ENCODE results near the gene ENAH.
"Not testable (repeated sequence)": the region's sequence is repeated elsewhere in the genome, so short reads cannot be mapped to it uniquely, and the experiment has no call there.

ENAH gene

GRCh38 chr1:225644666-225645065 lies 8.3 kb downstream of the ENAH start:
- FAIRE-seq: no peak

DNA sequence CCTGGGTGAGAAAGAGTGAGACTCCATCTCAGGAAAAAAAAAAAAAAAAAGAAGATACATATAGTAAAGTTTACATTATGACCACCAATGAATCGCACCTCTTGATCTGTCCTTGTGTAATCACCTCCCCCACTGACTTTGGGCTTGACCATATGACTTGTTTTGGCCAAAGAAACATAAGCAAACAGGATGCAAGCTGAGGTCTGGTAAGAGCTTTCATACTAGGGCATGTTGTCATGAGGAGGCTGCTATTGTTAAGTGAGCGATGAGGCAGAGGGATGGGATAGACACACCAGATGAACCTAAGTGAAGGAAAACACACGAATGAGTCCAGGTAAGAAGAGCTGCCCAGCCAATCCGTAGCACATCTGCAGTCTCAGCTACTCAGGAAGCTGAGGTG lies 10.7 kb downstream of the ENAH start:
- FAIRE-seq: no peak

GRCh38 chr1:225638853-225639252 lies 14.1 kb downstream of the ENAH start:
- FAIRE-seq: no peak

- FAIRE-seq: no peak
Measured at GRCh38 chr1:225637651-225638199, 15.2 kb downstream of the ENAH start.

GRCh38 chr1:225636992-225637391 lies 15.9 kb downstream of the ENAH start:
- FAIRE-seq: not testable (repeated sequence)

GRCh38 chr1:225635649-225636048 lies 17.3 kb downstream of the ENAH start:
- no peak for FAIRE-seq

DNA sequence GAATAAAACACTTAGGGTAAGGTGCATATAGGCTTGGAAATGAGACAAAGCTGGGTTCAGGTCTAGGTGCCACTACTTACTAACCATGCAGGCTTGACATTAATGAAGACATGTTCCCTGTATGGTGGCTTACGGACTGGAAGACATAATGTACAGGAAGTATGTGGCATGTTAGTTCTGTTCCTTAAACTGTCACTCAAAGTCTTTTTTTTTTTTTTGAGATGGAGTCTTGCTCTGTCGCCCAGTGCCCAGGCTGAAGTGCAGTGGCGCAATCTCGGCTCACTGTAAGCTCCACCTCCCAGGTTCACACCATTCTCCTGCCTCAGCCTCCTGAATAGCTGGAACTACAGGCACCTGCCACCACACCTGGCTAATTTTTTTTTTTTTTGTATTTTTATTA lies 20.1 kb downstream of the ENAH start:
- FAIRE-seq: not testable (repeated sequence)

GRCh38 chr1:225631021-225631663 lies 21.8 kb downstream of the ENAH start:
- FAIRE-seq: no peak

GRCh38 chr1:225629483-225629882 lies 23.4 kb downstream of the ENAH start:
- no peak for FAIRE-seq

- FAIRE-seq: not testable (repeated sequence)
Measured at GRCh38 chr1:225628794-225629193, 24.1 kb downstream of the ENAH start.

DNA sequence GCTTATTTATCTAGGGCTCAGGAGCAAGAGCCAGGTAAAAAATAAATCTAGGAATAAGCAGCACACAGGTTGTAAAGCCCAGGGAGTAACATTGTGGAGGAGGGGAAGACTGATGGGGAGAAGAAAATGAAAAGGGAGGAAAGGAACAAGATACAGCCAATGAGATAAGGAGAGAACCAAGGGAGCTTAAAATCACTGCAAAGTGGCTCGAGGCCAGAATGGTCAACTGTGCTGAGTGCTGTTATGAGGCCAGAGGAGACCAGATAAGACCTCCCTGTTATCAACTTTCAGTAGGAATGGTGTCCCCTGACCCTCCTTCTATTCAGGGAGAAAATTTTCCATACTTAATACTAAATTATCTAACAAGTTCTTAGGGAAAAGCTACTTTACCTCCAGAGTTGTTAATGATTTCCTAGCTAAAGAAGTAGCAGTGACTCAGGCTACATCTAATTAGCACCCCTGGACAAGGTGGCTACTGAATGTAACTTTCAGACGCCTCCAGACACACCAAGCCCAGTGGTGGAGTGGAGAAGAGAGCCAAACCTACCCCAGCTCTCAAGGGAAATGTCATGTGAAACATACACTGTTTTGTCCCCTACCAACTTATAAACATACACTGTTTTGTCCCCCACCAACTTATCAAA lies 25.5 kb downstream of the ENAH start:
- no peak for FAIRE-seq

DNA sequence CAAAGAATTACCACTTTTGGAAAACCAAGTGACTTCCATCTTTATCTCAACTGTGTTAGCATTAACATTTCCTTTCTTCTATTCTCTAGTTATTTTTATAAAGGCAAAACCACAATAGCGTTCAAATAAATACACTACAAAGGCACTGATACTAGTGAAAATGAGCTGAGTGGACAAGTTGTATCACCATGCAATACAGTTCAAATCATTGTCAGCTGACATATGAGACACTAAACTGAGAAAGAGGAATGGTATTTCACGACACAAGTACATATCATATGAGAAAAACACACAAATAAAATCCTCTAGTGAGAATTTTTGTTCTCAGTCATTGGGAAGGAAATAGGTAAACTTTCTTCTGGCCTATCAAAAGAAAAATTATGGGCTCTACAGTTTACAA lies 26.2 kb downstream of the ENAH start:
- no peak for FAIRE-seq

- FAIRE-seq: no peak
Measured at GRCh38 chr1:225617956-225618355, 35.0 kb downstream of the ENAH start.

- no peak for FAIRE-seq
Measured at GRCh38 chr1:225617479-225617878, 35.4 kb downstream of the ENAH start.

GRCh38 chr1:225615403-225615790 lies 37.5 kb downstream of the ENAH start:
- FAIRE-seq: not testable (repeated sequence)

DNA sequence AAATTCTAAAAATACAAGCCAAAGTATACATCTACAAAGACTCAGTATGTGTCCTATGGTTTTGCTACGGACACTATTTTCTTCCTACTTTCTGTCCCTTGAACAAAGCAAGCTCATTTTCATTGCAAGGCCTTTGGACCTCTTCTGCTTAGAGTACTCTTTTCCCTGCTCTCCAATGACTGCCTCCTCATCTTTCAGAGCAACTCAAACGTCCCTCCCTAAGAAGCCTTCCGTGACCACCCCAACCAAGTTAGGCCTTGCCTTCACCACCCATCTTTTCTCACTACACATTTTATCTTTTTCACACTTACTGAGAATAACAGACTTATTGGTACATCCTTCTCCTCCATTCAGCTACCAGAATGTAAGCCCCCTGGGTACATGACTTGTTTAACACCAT lies 39.9 kb downstream of the ENAH start:
- FAIRE-seq: peak; percentile 76

DNA sequence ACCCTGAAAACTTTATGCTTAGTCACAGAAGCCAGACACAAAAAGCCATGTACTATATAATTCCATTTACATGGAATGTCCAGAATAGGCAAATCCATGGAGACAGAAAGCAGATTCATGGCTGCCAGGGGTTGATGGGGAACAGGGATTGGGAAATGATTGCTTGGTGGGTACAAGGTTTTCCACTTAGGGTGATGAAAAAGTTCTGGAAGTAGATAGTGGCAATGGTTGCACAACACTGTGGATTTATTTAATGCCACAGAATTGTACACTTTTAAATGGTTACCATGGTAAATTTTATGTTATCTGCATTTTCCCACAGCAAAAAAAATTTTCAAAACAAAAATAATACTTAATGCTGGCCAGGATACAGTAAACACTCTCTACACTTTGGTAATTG lies 40.6 kb downstream of the ENAH start:
- FAIRE-seq: no peak

GRCh38 chr1:225611537-225612223 lies 41.2 kb downstream of the ENAH start:
- no peak for FAIRE-seq

GRCh38 chr1:225610539-225610938 lies 42.4 kb downstream of the ENAH start:
- FAIRE-seq: no peak

DNA sequence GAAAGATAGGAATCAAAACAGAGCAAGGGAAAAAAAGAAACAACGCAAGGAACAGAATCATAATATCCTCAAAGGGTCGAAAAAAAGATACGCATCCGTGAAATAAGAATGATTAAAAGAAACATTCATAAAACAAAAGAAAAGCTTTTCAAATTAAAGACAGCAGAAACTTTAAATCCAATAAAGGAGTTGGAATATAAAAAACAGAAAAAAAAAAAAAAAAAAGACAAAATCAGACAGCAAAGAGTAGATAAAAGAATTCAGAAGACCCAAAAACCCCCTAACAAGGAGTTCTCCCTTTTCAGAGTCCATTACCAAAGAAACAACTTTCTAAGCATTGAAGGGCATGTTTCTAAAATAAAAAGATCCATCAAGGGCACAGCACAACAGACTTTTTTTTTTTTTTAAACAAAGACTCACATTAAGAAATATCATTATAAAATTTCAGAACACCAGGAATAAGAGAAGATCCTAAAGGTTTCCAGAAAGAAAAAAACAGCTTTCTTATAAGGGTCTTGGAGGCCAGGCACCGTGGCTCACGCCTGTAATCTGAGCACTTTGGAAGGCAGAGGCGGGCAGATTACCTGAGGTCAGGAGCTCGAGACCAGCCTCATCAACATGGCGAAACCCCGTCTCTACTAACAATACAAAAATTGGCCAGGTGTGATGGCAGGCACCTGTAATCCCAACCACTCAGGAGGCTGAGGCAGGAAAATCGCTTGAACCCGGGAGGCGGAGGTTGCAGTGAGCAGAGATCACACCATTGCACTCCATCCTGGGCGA lies 44.7 kb downstream of the ENAH start:
- peak; percentile 58 for FAIRE-seq

DNA sequence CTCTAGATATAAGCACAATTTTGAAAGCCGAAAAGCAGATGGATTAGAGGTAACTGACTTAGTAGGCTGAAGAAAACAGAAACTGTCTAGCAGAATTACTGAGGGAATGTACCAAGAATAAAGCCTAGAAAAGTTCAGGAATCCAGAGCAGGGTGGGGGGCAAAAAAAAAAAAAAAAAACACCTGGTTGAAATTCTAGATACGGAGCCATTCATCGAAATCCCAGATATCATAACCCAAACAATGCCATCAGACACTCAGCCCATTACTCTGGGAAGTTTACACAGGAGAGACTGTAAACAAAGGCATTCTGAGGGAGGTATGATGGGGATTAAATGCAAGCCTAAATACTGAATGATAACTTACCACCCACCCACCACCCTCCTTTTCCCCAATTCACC lies 45.6 kb downstream of the ENAH start:
- no peak for FAIRE-seq

DNA sequence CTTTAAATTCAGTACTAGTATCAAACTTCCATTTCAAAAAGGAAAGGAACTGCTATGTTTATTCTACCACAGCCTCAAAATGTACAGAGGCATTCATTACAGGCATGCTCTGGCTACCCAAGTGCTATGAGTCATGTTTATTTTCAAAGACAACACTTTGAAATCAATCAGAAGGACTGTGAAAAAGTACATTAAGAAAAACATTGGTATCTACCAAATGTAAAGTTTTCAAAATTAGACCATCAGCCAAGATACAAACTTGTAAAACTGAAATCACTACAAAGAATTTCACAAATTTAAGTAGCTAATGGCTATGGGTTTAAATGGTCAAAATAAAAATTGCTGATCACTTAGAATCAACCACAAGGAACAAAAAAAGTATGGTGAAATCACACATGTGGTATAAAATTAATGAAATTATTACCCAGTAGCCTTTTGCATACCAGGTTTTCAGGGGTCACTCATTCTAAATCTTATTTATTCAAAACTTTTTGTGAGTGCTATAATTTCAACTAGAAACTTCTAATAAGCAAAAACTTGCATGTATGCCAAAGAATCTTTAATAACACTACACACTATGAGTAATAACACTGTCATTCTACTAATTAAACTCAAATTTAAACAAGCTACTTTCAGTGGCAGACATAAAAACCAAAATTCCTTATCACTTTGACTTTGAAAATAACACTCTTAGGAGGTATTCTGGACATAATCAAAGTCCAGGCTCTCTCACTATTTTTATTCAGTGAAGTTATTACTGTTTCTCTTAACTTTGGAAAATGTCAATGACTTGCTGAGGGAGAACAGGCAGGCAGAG lies 49.2 kb downstream of the ENAH start:
- peak; percentile 23 for FAIRE-seq

Measured in G401.6 (cell line).